ENCODE results near the gene MYL9. TPM values are rescaled to one million over a fixed set of nuclear protein-coding genes. Genes with fewer than 3 reads are reported as not detected.

The MYL9 gene
- total RNA-seq, 2 donors from 2014 or later, result 558 to 602 TPM

GRCh38 chr20:36541768-36542488, 609 bp downstream of the MYL9 start:
- Histone ChIP-seq H3K4me1 (peaks cover 0 to 68% of the 10 kb centered on the region in 2 donors), H3K36me3 (peaks cover 33% of the 10 kb centered on the region), H3K9me3 (no peaks in the 10 kb centered on the region), H3K27ac (peak overlapping the region; percentile 97 to 98), H3K4me3 (peak overlapping the region; percentile 86 to 93), H3K27me3 (no peaks in the 10 kb centered on the region)
- DNase-seq (ENCODE audit: low spot score), result no peak
- TF ChIP-seq CTCF (IDR thresholded peaks at IDR 0.05), result peak; percentile 53 to 73

GRCh38 chr20:36542516-36543183, 1.3 kb downstream of the MYL9 start:
- no peak for DNase-seq (ENCODE audit: low spot score)
- no peak for TF ChIP-seq CTCF (IDR thresholded peaks at IDR 0.05)
- peaks cover 0 to 74% of the 10 kb centered on the region in 2 donors for H3K4me1 ChIP-seq

GRCh38 chr20:36543184-36544133, 2.1 kb downstream of the MYL9 start:
- peak; percentile 95 for DNase-seq (ENCODE audit: low spot score)
- H3K27me3 ChIP-seq, result no peaks in the 10 kb centered on the region
- peaks cover 0 to 74% of the 10 kb centered on the region in 2 donors for H3K4me1 ChIP-seq
- H3K36me3 ChIP-seq, result peaks cover 49% of the 10 kb centered on the region
- no peaks in the 10 kb centered on the region for H3K9me3 ChIP-seq
- TF ChIP-seq CTCF (IDR thresholded peaks at IDR 0.05), result no peak
- peak overlapping the region; percentile 86 to 93 for H3K4me3 ChIP-seq
- peak overlapping the region; percentile 97 to 98 for H3K27ac ChIP-seq

More at GRCh38 chr20:36542516-36543183, 1.3 kb downstream of the MYL9 start:
- H3K9me3 ChIP-seq, result no peaks in the 10 kb centered on the region
- H3K36me3 ChIP-seq, result peaks cover 41% of the 10 kb centered on the region
- no peaks in the 10 kb centered on the region for H3K27me3 ChIP-seq
- peak overlapping the region; percentile 97 to 98 for H3K27ac ChIP-seq
- H3K4me3 ChIP-seq, result peak overlapping the region; percentile 86 to 93

- Histone ChIP-seq H3K27ac (peak overlapping the region; percentile 97 to 98), H3K4me3 (peak overlapping the region; percentile 86 to 93), H3K4me1 (peaks cover 0 to 78% of the 10 kb centered on the region in 2 donors), H3K27me3 (no peaks in the 10 kb centered on the region), H3K36me3 (peaks cover 58% of the 10 kb centered on the region), H3K9me3 (no peaks in the 10 kb centered on the region)
- TF ChIP-seq CTCF (IDR thresholded peaks at IDR 0.05), result no peak
- DNase-seq (ENCODE audit: low spot score), result no peak
These were observed 3.1 kb downstream of the MYL9 start for GRCh38 chr20:36544134-36545018.
